Bronchial epithelial cell (primary cell): ENCODE data around the gene C3. TPM values are rescaled to one million over a fixed set of nuclear protein-coding genes. Genes with fewer than 3 reads are reported as not detected.
"Not testable (repeated sequence)": the region's sequence is repeated elsewhere in the genome, so short reads cannot be mapped to it uniquely, and the experiment has no call there.

Experiments
- DNase-seq: peaks from one replicate; pipeline ENCODE4 v3.0.0-alpha.2; 2010; ENCODE audit warnings: low read depth
- FAIRE-seq: peaks from 2 replicates; lab custom pipeline; 2011; peaks lifted over from hg19 to GRCh38; lab: Jason Lieb, UNC
- H3K27me3 ChIP-seq: 2 replicates; pipeline ENCODE4 v1.5.1; 2011; ENCODE audit warnings: low read length; ENCODE audit not compliant: control insufficient read depth, insufficient read depth
- H3K36me3 ChIP-seq: 2 replicates; pipeline ENCODE4 v1.5.1; 2011; ENCODE audit warnings: low read length; ENCODE audit not compliant: control insufficient read depth, insufficient read depth
- H3K4me3 ChIP-seq: 2 replicates; pipeline ENCODE4 v1.5.1; 2011; ENCODE audit warnings: mild to moderate bottlenecking, low read depth, low read length, control low read depth
- total RNA-seq: library from RNA; depleted of rRNA; stranded (reverse); fragments of >200 nt; gene quantifications from 2 replicates; pipeline ENCODE4 v1.2.1, GENCODE V29; 2014
- TF ChIP-seq, protein P1 (sequence below): IDR thresholded peaks from 2 replicates; pipeline ENCODE4 v1.5.1; 2011; ENCODE audit warnings: mild to moderate bottlenecking, moderate library complexity, low read length, control low read depth, inconsistent platforms; ENCODE audit not compliant: insufficient read depth, severe bottlenecking

The C3 gene
- total RNA-seq, 1 donor from 2014 or later, result 1.3 TPM

DNA sequence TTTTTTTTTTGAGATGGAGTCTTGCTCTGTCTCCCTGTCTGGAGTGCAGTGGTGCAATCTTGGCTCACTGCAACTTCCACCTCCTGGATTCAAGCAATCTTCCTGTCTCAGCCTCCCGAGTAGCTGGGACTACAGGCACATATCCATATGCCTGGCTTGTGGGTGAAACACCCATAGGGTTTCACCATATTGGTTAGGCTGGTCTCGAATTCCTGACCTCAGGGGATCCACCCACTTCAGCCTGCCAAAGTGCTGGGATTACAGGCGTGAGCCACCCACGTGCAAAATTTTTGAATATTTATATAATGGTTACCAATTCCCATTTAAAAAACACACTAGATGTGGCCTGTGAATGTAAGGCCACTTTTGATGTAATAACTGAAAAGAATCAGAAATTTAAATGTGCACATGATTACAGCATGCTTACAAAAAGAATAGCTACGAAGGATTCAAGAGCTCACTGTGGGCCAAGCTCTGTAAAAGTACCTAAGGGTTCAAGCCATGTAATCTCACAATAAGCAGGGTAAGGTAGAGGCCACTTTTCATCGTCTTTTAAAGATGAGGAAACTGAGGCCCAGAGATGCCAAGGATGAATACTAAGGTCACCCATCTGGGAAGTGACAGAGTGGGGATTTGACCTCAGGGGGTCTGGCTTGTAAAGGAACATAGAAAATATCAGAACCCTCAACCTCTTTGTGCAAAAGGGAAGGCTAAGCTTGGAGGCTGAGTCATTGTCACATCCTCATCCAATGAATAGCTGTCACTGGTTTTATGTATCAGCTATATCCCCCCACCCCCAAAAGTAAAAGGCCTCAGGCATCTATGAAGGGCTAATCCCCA, 68.3 kb downstream of the C3 start:
- no peaks in the 10 kb centered on the region for H3K36me3 ChIP-seq
- TF ChIP-seq, protein P1, sequence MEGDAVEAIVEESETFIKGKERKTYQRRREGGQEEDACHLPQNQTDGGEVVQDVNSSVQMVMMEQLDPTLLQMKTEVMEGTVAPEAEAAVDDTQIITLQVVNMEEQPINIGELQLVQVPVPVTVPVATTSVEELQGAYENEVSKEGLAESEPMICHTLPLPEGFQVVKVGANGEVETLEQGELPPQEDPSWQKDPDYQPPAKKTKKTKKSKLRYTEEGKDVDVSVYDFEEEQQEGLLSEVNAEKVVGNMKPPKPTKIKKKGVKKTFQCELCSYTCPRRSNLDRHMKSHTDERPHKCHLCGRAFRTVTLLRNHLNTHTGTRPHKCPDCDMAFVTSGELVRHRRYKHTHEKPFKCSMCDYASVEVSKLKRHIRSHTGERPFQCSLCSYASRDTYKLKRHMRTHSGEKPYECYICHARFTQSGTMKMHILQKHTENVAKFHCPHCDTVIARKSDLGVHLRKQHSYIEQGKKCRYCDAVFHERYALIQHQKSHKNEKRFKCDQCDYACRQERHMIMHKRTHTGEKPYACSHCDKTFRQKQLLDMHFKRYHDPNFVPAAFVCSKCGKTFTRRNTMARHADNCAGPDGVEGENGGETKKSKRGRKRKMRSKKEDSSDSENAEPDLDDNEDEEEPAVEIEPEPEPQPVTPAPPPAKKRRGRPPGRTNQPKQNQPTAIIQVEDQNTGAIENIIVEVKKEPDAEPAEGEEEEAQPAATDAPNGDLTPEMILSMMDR, result no peak
- no peaks in the 10 kb centered on the region for H3K27me3 ChIP-seq
- no peak for FAIRE-seq
- H3K4me3 ChIP-seq, result no peak overlapping the region
- DNase-seq, result no peak

DNA sequence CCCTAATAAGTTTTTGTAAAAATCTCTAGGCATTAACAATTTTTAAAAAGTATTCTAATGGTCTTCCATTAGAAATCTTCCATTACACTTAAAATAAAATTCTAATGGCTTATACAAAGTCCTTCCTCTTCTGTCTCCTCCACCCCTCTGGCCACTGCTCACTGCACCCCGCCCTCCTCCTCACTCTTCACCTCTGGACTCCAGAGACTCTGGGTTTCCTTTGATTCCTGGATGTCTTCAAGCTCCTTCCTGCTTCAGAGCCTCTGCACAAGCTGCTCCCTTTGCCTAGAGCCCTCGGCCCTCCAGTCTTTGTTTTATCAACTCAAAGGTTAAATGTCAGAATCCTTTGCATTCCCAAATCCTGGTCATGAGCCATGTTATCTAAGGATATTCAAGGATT, 71.3 kb downstream of the C3 start:
- no peaks in the 10 kb centered on the region for H3K27me3 ChIP-seq
- TF ChIP-seq, protein P1, result no peak
- DNase-seq, result no peak
- H3K36me3 ChIP-seq, result no peaks in the 10 kb centered on the region
- no peak overlapping the region for H3K4me3 ChIP-seq
- FAIRE-seq, result no peak

DNA sequence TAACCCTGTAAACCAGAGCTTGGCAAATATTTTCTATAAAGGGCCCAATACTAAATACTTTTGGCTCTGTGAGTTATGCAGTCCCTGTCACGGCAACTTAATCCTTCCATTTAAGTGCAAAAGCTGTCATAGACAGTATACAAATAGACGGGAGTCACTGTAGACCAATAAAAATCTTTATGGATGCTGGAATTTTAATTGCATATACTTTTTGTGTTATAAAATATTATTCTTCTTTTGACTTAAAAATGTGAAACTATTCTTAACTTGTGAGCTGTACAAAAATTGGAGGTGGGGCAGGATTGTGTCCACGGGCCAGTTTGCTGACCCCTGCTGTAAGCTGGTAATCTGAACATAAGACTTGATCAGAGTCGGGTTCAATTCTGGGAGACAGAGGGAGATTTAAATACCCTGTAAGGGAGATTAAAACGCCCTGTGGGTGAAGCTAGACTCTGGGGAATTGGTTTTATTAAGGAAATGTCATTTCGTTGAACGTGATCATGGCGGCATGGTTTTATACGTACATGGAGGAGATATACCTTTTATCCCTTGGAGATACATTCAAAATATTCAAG, 72.2 kb downstream of the C3 start:
- Histone ChIP-seq H3K4me3 (no peak overlapping the region), H3K36me3 (no peaks in the 10 kb centered on the region), H3K27me3 (no peaks in the 10 kb centered on the region)
- DNase-seq (no peak), FAIRE-seq (no peak)
- TF ChIP-seq, protein P1, result no peak

DNA sequence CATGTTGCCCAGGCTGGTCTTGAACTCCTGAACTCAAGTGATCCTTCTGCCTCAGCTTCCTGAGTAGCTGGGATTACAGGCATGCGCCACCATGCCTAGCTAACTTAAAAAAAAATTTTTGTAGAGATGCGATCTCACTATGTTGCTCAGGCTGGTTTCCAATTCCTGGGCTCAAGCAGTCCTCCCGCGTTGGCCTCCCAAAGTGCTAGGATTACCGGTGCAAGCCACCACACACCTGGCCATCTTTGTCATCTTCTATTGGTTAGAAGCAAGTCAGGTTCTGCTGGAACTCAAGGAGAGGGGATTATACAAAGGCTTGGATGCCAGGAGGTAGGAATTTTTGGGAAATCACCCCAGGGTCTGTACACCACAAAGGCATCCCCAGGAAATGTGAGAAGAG, 75.7 kb downstream of the C3 start:
- TF ChIP-seq, protein P1, result no peak
- FAIRE-seq, result no peak
- H3K36me3 ChIP-seq, result no peaks in the 10 kb centered on the region

DNA sequence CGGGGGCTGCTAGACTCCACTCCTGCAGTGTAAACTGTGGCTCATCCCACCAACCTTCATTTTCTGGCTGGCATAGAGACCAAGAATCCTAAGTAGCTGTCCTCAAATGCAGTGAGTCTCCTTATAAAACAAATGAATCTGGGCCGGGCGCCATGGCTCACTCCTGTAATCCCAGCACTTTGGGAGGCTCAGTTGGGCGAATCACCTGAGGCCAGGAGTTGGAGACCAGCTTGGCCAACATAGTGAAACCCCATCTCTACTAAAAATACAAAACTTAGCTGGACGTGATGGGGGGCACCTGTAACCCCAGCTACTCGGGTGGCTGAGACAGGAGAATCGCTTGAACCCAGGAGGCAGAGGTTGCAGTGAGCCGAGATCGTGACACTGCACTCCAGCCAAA, 80.1 kb downstream of the C3 start:
- H3K36me3 ChIP-seq, FAIRE-seq, H3K27me3 ChIP-seq, DNase-seq, H3K4me3 ChIP-seq: not testable (repeated sequence)

More for the DNA sequence above, 75.7 kb downstream of the C3 start:
- Histone ChIP-seq H3K4me3 (no peak overlapping the region), H3K27me3 (no peaks in the 10 kb centered on the region)
- no peak for DNase-seq

DNA sequence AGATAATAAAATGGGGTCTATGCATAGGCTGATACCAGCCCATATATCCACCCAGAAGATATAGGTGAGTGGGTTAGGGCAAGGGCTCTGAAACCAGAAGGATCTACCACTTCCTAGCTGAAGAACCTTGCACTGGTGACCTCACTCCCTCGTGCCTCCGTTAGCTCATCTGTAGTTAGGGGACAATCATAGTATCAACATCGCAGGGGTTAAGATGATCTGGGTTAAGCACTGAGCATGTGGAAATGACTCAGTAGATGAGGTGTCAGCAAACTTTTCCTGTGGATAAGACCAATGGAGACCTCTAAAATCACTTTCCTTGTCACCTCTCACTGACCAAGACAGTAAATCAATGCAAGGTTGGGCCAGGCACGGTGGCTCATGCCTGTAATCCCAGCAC, 81.0 kb downstream of the C3 start:
- H3K4me3 ChIP-seq, result no peak overlapping the region
- DNase-seq (peak; percentile 38), FAIRE-seq (peak; percentile 7)
- H3K36me3 ChIP-seq, result no peaks in the 10 kb centered on the region
- no peaks in the 10 kb centered on the region for H3K27me3 ChIP-seq
- TF ChIP-seq, protein P1, result no peak

DNA sequence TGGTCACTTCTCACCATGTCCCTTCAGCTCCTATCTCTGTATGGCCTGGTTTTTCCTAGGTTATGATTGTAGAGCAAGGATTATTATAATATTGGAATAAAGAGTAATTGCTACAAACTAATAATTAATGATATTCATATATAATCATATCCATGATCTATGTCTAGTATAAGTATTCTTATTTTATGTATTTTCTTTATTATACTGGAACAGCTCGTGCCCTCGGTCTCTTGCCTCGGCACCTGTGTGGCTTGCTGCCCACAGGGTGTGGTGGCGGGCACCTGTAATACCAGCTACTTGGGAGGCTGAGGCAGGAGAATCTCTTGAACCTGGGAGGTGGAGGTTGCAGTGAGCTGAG, 87.0 kb downstream of the C3 start:
- H3K36me3 ChIP-seq, DNase-seq, H3K27me3 ChIP-seq, FAIRE-seq, H3K4me3 ChIP-seq: not testable (repeated sequence)
